Neural cell (in vitro differentiated cells): ENCODE results near the gene IRF4.

Experiments used
- EZH2 ChIP-seq: fragments of 200-600, 300-800 bp; shearing (Covaris generic), sonication (generic); IDR thresholded peaks from 2 replicates; pipeline ENCODE4 v1.6.1; 2014; ENCODE audit warnings: antibody characterized with exemption, low read length, borderline replicate concordance, mild to moderate bottlenecking; ENCODE audit not compliant: insufficient read depth, poor library complexity, severe bottlenecking
- TF ChIP-seq, protein P1 (sequence below): fragments of 450-650 bp; IDR thresholded peaks from 2 replicates; pipeline ENCODE4 v1.5.1; 2014; ENCODE audit warnings: antibody characterized with exemption, mild to moderate bottlenecking, moderate library complexity; ENCODE audit not compliant: poor library complexity, severe bottlenecking

GRCh38 chr6:367298-367794 lies 24.2 kb upstream of the IRF4 start:
- TF ChIP-seq, protein P1, sequence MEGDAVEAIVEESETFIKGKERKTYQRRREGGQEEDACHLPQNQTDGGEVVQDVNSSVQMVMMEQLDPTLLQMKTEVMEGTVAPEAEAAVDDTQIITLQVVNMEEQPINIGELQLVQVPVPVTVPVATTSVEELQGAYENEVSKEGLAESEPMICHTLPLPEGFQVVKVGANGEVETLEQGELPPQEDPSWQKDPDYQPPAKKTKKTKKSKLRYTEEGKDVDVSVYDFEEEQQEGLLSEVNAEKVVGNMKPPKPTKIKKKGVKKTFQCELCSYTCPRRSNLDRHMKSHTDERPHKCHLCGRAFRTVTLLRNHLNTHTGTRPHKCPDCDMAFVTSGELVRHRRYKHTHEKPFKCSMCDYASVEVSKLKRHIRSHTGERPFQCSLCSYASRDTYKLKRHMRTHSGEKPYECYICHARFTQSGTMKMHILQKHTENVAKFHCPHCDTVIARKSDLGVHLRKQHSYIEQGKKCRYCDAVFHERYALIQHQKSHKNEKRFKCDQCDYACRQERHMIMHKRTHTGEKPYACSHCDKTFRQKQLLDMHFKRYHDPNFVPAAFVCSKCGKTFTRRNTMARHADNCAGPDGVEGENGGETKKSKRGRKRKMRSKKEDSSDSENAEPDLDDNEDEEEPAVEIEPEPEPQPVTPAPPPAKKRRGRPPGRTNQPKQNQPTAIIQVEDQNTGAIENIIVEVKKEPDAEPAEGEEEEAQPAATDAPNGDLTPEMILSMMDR, result no peak
- TF ChIP-seq EZH2, result no peak
